ENCODE data around the gene EIF6.

EIF6 gene

GRCh38 chr20:35284267-35284991 is at the start of gene EIF6:
Gene EIF6, minus strand, starts transcription at chr20:35284772. Its CDS starts 285 bp downstream, at chr20:35284487.
- Mint-ChIP-seq H3K27ac (peak within 1 kb of the TSS; percentile 89), H3K4me3 (peak within 1 kb of the TSS; percentile 90), H3K27me3 (no peaks in the 10 kb centered on the region), H3K36me3 (ENCODE audit: low read depth) (peaks cover 36% of the 10 kb centered on the region), H3K4me1 (ENCODE audit: low read depth) (peaks cover 35% of the 10 kb centered on the region), H3K9me3 (no peaks in the 10 kb centered on the region)

GRCh38 chr20:35333606-35334005 is 49.0 kb upstream of the EIF6 start:
- Mint-ChIP-seq H3K27ac (no peak overlapping the region), H3K27me3 (no peaks in the 10 kb centered on the region), H3K36me3 (ENCODE audit: low read depth) (peaks cover 1% of the 10 kb centered on the region), H3K4me3 (no peak overlapping the region), H3K9me3 (no peaks in the 10 kb centered on the region), H3K4me1 (ENCODE audit: low read depth) (peaks cover 24% of the 10 kb centered on the region)

- H3K27ac Mint-ChIP-seq, result no peak overlapping the region
- H3K36me3 Mint-ChIP-seq (ENCODE audit: low read depth), result peaks cover 4% of the 10 kb centered on the region
- no peaks in the 10 kb centered on the region for H3K27me3 Mint-ChIP-seq
Measured at GRCh38 chr20:35332540-35333200, 48.1 kb upstream of the EIF6 start.

GRCh38 chr20:35329435-35330139 is 45.0 kb upstream of the EIF6 start:
- H3K27me3 Mint-ChIP-seq, result no peaks in the 10 kb centered on the region
- H3K4me3 Mint-ChIP-seq, result no peak overlapping the region
- peaks cover 11% of the 10 kb centered on the region for H3K36me3 Mint-ChIP-seq (ENCODE audit: low read depth)
- H3K9me3 Mint-ChIP-seq, result no peaks in the 10 kb centered on the region
- H3K4me1 Mint-ChIP-seq (ENCODE audit: low read depth), result peaks cover 57% of the 10 kb centered on the region
- peak overlapping the region; percentile 86 for H3K27ac Mint-ChIP-seq

More at GRCh38 chr20:35332540-35333200, 48.1 kb upstream of the EIF6 start:
- Mint-ChIP-seq H3K4me3 (no peak overlapping the region), H3K4me1 (ENCODE audit: low read depth) (peaks cover 33% of the 10 kb centered on the region), H3K9me3 (no peaks in the 10 kb centered on the region)

GRCh38 chr20:35328689-35329088 is 44.1 kb upstream of the EIF6 start:
- no peaks in the 10 kb centered on the region for H3K9me3 Mint-ChIP-seq
- H3K27ac Mint-ChIP-seq, result peak overlapping the region; percentile 86
- H3K4me1 Mint-ChIP-seq (ENCODE audit: low read depth), result peaks cover 58% of the 10 kb centered on the region
- peak overlapping the region; percentile 46 for H3K4me3 Mint-ChIP-seq
- H3K27me3 Mint-ChIP-seq, result no peaks in the 10 kb centered on the region
- H3K36me3 Mint-ChIP-seq (ENCODE audit: low read depth), result peaks cover 11% of the 10 kb centered on the region

GRCh38 chr20:35328095-35328685 is 43.6 kb upstream of the EIF6 start:
- Mint-ChIP-seq H3K9me3 (no peaks in the 10 kb centered on the region), H3K4me3 (peak overlapping the region; percentile 46), H3K27me3 (no peaks in the 10 kb centered on the region), H3K27ac (peak overlapping the region; percentile 86), H3K4me1 (ENCODE audit: low read depth) (peaks cover 63% of the 10 kb centered on the region), H3K36me3 (ENCODE audit: low read depth) (peaks cover 11% of the 10 kb centered on the region)

GRCh38 chr20:35327074-35327976 is 42.8 kb upstream of the EIF6 start:
- Mint-ChIP-seq H3K9me3 (no peaks in the 10 kb centered on the region), H3K4me3 (peak overlapping the region; percentile 46), H3K27ac (peak overlapping the region; percentile 86), H3K4me1 (ENCODE audit: low read depth) (peaks cover 67% of the 10 kb centered on the region), H3K36me3 (ENCODE audit: low read depth) (peaks cover 11% of the 10 kb centered on the region), H3K27me3 (no peaks in the 10 kb centered on the region)

GRCh38 chr20:35326740-35327073 is 42.1 kb upstream of the EIF6 start:
- H3K4me1 Mint-ChIP-seq (ENCODE audit: low read depth), result peaks cover 67% of the 10 kb centered on the region
- H3K9me3 Mint-ChIP-seq, result no peaks in the 10 kb centered on the region
- no peak overlapping the region for H3K4me3 Mint-ChIP-seq
- H3K27ac Mint-ChIP-seq, result peak overlapping the region; percentile 45
- H3K36me3 Mint-ChIP-seq (ENCODE audit: low read depth), result peaks cover 11% of the 10 kb centered on the region
- H3K27me3 Mint-ChIP-seq, result no peaks in the 10 kb centered on the region

GRCh38 chr20:35326021-35326739 is 41.6 kb upstream of the EIF6 start:
- Mint-ChIP-seq H3K4me1 (ENCODE audit: low read depth) (peaks cover 62% of the 10 kb centered on the region), H3K27me3 (no peaks in the 10 kb centered on the region), H3K4me3 (no peak overlapping the region), H3K9me3 (no peaks in the 10 kb centered on the region), H3K36me3 (ENCODE audit: low read depth) (peaks cover 11% of the 10 kb centered on the region), H3K27ac (peak overlapping the region; percentile 45)

GRCh38 chr20:35325401-35325800 is 40.8 kb upstream of the EIF6 start:
- no peak overlapping the region for H3K4me3 Mint-ChIP-seq
- H3K36me3 Mint-ChIP-seq (ENCODE audit: low read depth), result peaks cover 18% of the 10 kb centered on the region
- no peak overlapping the region for H3K27ac Mint-ChIP-seq
- no peaks in the 10 kb centered on the region for H3K27me3 Mint-ChIP-seq
- peaks cover 58% of the 10 kb centered on the region for H3K4me1 Mint-ChIP-seq (ENCODE audit: low read depth)
- H3K9me3 Mint-ChIP-seq, result no peaks in the 10 kb centered on the region

GRCh38 chr20:35320396-35321126 is 36.0 kb upstream of the EIF6 start:
- Mint-ChIP-seq H3K27ac (no peak overlapping the region), H3K9me3 (no peaks in the 10 kb centered on the region), H3K4me3 (no peak overlapping the region)

GRCh38 chr20:35319871-35320197 is 35.3 kb upstream of the EIF6 start:
- Mint-ChIP-seq H3K4me1 (ENCODE audit: low read depth) (peaks cover 36% of the 10 kb centered on the region), H3K36me3 (ENCODE audit: low read depth) (peaks cover 10% of the 10 kb centered on the region), H3K9me3 (no peaks in the 10 kb centered on the region), H3K27me3 (no peaks in the 10 kb centered on the region), H3K4me3 (no peak overlapping the region), H3K27ac (no peak overlapping the region)

More at GRCh38 chr20:35320396-35321126, 36.0 kb upstream of the EIF6 start:
- Mint-ChIP-seq H3K4me1 (ENCODE audit: low read depth) (peaks cover 31% of the 10 kb centered on the region), H3K36me3 (ENCODE audit: low read depth) (peaks cover 15% of the 10 kb centered on the region), H3K27me3 (no peaks in the 10 kb centered on the region)

GRCh38 chr20:35319192-35319870 is 34.8 kb upstream of the EIF6 start:
- Mint-ChIP-seq H3K4me3 (no peak overlapping the region), H3K9me3 (no peaks in the 10 kb centered on the region), H3K36me3 (ENCODE audit: low read depth) (peaks cover 9% of the 10 kb centered on the region), H3K27me3 (no peaks in the 10 kb centered on the region), H3K4me1 (ENCODE audit: low read depth) (peaks cover 41% of the 10 kb centered on the region), H3K27ac (no peak overlapping the region)

Measured in stimulated activated naive CD8-positive, alpha-beta T cell treated with anti-CD3 and anti-CD28 coated beads, Interleukin-15, Interleukin-2, amounts not matched to agents 100 ng/mL and 50 ng/mL, for 24 hours (primary cell).